ENCODE measurements around the gene UMAD1. TPM values are rescaled to one million over a fixed set of nuclear protein-coding genes. Genes with fewer than 3 reads are reported as not detected.

UMAD1 gene
- total RNA-seq, 1 donor from 2014 or later = 21.6 TPM

- ATAC-seq (peak; percentile 76 to 91), DNase-seq (no peak)
- H3K4me3 ChIP-seq = no peak overlapping the region
- H3K27ac ChIP-seq = peak overlapping the region; percentile 12
- peaks cover 5% of the 10 kb centered on the region for H3K4me1 ChIP-seq
- no peaks in the 10 kb centered on the region for H3K9me3 ChIP-seq
- intact Hi-C loops (cut with DNase I) = no loop called here
- H3K36me3 ChIP-seq = no peaks in the 10 kb centered on the region
- no peak for TF ChIP-seq CTCF (IDR thresholded peaks at IDR 0.05)
- H3K27me3 ChIP-seq (ENCODE audit: low read depth) = no peaks in the 10 kb centered on the region
Measured at GRCh38 chr7:7922684-7923385, 282.3 kb downstream of the UMAD1 start.

GRCh38 chr7:7923818-7924217 is 283.3 kb downstream of the UMAD1 start:
- Histone ChIP-seq H3K4me3 (no peak overlapping the region), H3K27me3 (ENCODE audit: low read depth) (no peaks in the 10 kb centered on the region), H3K36me3 (no peaks in the 10 kb centered on the region), H3K27ac (no peak overlapping the region), H3K4me1 (peaks cover 5% of the 10 kb centered on the region), H3K9me3 (no peaks in the 10 kb centered on the region)
- DNase-seq (no peak), ATAC-seq (no peak)
- TF ChIP-seq CTCF (IDR thresholded peaks at IDR 0.05) = no peak
- intact Hi-C loops (cut with DNase I) = no loop called here

GRCh38 chr7:7924303-7924702 is 283.8 kb downstream of the UMAD1 start:
- no peak for TF ChIP-seq CTCF (IDR thresholded peaks at IDR 0.05)
- no peak for ATAC-seq

More at GRCh38 chr7:7924303-7924702, 283.8 kb downstream of the UMAD1 start:
- Histone ChIP-seq H3K9me3 (no peaks in the 10 kb centered on the region), H3K4me3 (no peak overlapping the region), H3K4me1 (peaks cover 5% of the 10 kb centered on the region), H3K36me3 (no peaks in the 10 kb centered on the region), H3K27me3 (ENCODE audit: low read depth) (no peaks in the 10 kb centered on the region), H3K27ac (no peak overlapping the region)
- no peak for DNase-seq
- intact Hi-C loops (cut with DNase I) = no loop called here

Other genes starting within 250 kb of the UMAD1 start
- gene COL28A1, start 104.9 kb upstream of the UMAD1 start, total RNA-seq = 2.0 TPM
- gene MIOS, start 73.9 kb upstream of the UMAD1 start, total RNA-seq = 28.8 TPM
- 27.4 TPM for gene RPA3, start 77.9 kb downstream of the UMAD1 start, total RNA-seq